ENCODE results near the gene CROCC2. TPM values are rescaled to one million over a fixed set of nuclear protein-coding genes. Genes with fewer than 3 reads are reported as not detected.

The CROCC2 gene
- total RNA-seq, 4 donors from 2014 or later, result not detected

DNA sequence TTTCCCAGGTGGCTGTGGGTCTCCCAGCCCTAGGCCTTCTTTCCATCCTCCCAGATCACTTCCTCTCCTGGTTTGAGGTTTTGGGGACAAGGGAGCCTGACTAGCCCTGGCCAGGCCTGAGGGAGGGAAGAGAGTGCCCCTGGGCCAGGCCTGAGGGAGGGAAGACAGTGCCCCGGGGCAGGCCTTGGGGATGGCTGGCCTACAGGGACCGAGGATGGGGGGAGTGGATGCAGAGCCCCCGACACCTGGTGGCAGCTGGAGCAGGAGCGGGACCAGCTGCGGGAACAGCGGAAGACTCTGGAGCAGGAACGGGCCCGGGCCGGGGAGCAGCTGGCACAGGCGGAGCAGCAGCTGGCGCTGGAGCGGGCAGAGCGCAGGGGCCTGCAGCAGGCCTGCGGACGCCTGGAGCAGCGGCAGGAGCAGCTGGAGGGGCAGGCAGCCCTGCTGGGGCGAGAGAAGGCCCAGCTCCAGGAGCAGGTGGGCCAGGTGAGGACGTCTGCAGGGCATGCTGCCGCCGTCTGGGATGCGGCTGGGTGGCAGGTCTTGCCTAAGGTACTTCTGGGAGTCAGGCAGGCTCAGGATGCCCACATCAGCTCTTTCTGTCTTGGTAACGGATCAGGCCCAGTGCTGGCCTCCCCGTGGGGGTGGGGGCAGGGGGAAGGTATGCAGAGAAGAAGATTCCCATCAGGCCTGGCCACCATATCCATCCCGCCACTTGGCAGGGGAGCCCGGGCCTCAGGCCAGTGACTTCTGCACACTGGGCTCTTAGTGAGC lies 29.2 kb downstream of the CROCC2 start:
- WGBS, 2 donors (ENCODE audit: low coverage in 1 of 2), result 60 to 84% methylated on average over 1 to 25 of the region's 25 CpGs
- no peak overlapping the region for H3K27ac ChIP-seq
- DNase-seq, result peak; percentile 4
- no peaks in the 10 kb centered on the region for H3K36me3 ChIP-seq
- intact Hi-C loops (cut with DNase I; ENCODE audit: low total_unique reads), result no loop called here
- no peaks in the 10 kb centered on the region for H3K27me3 ChIP-seq
- H3K4me1 ChIP-seq, result no peaks in the 10 kb centered on the region
- H3K4me3 ChIP-seq, result no peak overlapping the region
- H3K9me3 ChIP-seq, result no peaks in the 10 kb centered on the region
- TF ChIP-seq POLR2AphosphoS5 (IDR thresholded peaks at IDR 0.05) (no peak), EP300 (IDR thresholded peaks at IDR 0.05; ENCODE audit: low read depth) (no peak), POLR2A (IDR thresholded peaks at IDR 0.05) (no peak)
- TF ChIP-seq, protein P1, sequence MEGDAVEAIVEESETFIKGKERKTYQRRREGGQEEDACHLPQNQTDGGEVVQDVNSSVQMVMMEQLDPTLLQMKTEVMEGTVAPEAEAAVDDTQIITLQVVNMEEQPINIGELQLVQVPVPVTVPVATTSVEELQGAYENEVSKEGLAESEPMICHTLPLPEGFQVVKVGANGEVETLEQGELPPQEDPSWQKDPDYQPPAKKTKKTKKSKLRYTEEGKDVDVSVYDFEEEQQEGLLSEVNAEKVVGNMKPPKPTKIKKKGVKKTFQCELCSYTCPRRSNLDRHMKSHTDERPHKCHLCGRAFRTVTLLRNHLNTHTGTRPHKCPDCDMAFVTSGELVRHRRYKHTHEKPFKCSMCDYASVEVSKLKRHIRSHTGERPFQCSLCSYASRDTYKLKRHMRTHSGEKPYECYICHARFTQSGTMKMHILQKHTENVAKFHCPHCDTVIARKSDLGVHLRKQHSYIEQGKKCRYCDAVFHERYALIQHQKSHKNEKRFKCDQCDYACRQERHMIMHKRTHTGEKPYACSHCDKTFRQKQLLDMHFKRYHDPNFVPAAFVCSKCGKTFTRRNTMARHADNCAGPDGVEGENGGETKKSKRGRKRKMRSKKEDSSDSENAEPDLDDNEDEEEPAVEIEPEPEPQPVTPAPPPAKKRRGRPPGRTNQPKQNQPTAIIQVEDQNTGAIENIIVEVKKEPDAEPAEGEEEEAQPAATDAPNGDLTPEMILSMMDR (IDR thresholded peaks at IDR 0.05), result no peak
- in situ Hi-C loops (cut with MboI; ENCODE audit: low pct_ligation_motif_present in 1 of 4, low pct_unique_long_range_greater_than_20kb in 1 of 4, low sequenced_read_pairs in 3 of 4), result no loop called here

DNA sequence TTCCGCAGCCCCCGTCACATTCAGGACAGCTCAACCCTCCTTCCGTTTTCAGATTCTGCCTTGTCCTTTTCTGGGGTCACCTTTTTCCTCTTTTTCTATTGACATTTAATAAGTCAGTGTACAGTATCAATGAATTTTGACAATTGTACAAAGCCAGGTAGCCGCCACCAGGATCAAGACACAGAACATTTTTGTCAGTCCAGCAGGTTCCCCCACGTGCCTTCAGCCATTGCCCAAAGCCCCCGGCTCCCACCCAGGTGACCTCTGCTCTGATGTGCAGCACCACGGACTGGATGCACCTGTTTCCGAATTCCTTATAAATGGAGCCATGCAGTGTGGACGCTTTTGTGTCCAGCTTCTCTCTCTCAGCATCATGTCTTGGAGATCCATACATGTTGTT lies 30.0 kb downstream of the CROCC2 start:
- Histone ChIP-seq H3K27me3 (no peaks in the 10 kb centered on the region), H3K4me1 (no peaks in the 10 kb centered on the region), H3K9me3 (no peaks in the 10 kb centered on the region), H3K4me3 (no peak overlapping the region), H3K27ac (no peak overlapping the region), H3K36me3 (no peaks in the 10 kb centered on the region)
- intact Hi-C loops (cut with DNase I; ENCODE audit: low total_unique reads) (no loop called here), in situ Hi-C loops (cut with MboI; ENCODE audit: low pct_ligation_motif_present in 1 of 4, low pct_unique_long_range_greater_than_20kb in 1 of 4, low sequenced_read_pairs in 3 of 4) (no loop called here)
- 79 to 87% methylated on average over 6 to 9 of the region's 9 CpGs for WGBS, 2 donors (ENCODE audit: low coverage in 1 of 2)
- TF ChIP-seq, protein P1 (IDR thresholded peaks at IDR 0.05), result no peak
- TF ChIP-seq POLR2A (IDR thresholded peaks at IDR 0.05) (no peak), POLR2AphosphoS5 (IDR thresholded peaks at IDR 0.05) (no peak), EP300 (IDR thresholded peaks at IDR 0.05; ENCODE audit: low read depth) (no peak)
- DNase-seq, result no peak

DNA sequence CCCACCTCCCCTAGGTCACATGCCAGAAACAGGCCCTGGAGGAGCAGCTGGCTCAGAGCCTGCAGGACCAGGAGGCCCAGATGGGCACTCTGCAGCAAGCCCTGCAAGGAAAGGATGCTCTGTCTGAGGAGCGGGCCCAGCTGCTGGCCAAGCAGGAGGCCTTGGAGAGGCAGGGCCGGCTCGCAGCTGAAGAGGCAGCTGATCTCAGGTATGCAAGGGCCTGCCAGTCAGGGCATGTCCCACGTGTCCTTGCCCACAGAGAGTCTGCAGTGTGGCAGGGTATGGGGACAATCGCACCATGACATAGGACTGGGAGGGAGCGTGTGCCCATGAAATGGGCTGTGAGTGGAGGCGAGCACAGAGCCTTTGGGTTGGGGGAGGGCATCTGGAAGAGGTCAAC lies 39.9 kb downstream of the CROCC2 start:
- H3K27ac ChIP-seq, result no peak overlapping the region
- DNase-seq, result peak; percentile 6
- H3K9me3 ChIP-seq, result no peaks in the 10 kb centered on the region
- TF ChIP-seq POLR2AphosphoS5 (IDR thresholded peaks at IDR 0.05) (no peak), EP300 (IDR thresholded peaks at IDR 0.05; ENCODE audit: low read depth) (no peak), POLR2A (IDR thresholded peaks at IDR 0.05) (no peak)
- TF ChIP-seq, protein P1 (IDR thresholded peaks at IDR 0.05), result no peak
- H3K36me3 ChIP-seq, result no peaks in the 10 kb centered on the region
- WGBS, 2 donors (ENCODE audit: low coverage in 1 of 2), result 94% methylated on average over 7 of the region's 7 CpGs; no CpG with 5 or more reads in 1 of the 2 donors
- H3K4me1 ChIP-seq, result no peaks in the 10 kb centered on the region
- in situ Hi-C loops (cut with MboI; ENCODE audit: low pct_ligation_motif_present in 1 of 4, low pct_unique_long_range_greater_than_20kb in 1 of 4, low sequenced_read_pairs in 3 of 4) (no loop called here), intact Hi-C loops (cut with DNase I; ENCODE audit: low total_unique reads) (no loop called here)
- no peak overlapping the region for H3K4me3 ChIP-seq
- H3K27me3 ChIP-seq, result no peaks in the 10 kb centered on the region

DNA sequence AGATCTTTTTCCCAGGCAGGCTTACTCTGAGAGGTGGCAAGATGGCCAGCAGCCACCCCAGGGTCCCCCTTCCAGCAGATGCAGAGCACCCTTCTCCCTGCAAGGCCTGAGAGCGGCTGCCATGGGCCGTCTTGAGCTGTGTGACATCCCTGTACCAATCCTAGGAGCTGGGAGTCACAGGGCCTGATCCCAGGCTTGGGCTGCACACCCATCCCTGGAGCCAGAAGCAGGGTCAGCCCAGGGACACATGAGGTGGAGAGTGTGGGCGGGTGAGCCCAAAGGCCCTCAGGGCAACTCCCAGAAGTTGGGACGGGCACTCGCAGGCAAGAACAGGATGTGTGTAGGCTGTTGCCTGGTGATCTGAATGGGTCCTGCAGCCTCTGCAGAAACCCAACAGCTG lies 40.5 kb downstream of the CROCC2 start:
- no peak overlapping the region for H3K27ac ChIP-seq
- DNase-seq, result peak; percentile 3

More for the DNA sequence above, 40.5 kb downstream of the CROCC2 start:
- Histone ChIP-seq H3K4me3 (no peak overlapping the region), H3K4me1 (no peaks in the 10 kb centered on the region), H3K9me3 (no peaks in the 10 kb centered on the region), H3K36me3 (no peaks in the 10 kb centered on the region), H3K27me3 (no peaks in the 10 kb centered on the region)
- TF ChIP-seq POLR2AphosphoS5 (IDR thresholded peaks at IDR 0.05) (no peak), EP300 (IDR thresholded peaks at IDR 0.05; ENCODE audit: low read depth) (no peak), POLR2A (IDR thresholded peaks at IDR 0.05) (no peak)
- TF ChIP-seq, protein P1 (IDR thresholded peaks at IDR 0.05), result no peak
- WGBS, 2 donors (ENCODE audit: low coverage in 1 of 2), result 86% methylated on average over 5 of the region's 5 CpGs; no CpG with 5 or more reads in 1 of the 2 donors
- in situ Hi-C loops (cut with MboI; ENCODE audit: low pct_ligation_motif_present in 1 of 4, low pct_unique_long_range_greater_than_20kb in 1 of 4, low sequenced_read_pairs in 3 of 4), result no loop called here
- intact Hi-C loops (cut with DNase I; ENCODE audit: low total_unique reads), result no loop called here
